GM19035 (cell line): ENCODE results near the gene CDK6.
"Not testable (repeated sequence)": the region's sequence is repeated elsewhere in the genome, so short reads cannot be mapped to it uniquely, and the experiment has no call there.

Experiments
- ATAC-seq: cut with Tn5 transposase; IDR thresholded peaks from one replicate; pipeline ENCODE4 v1.9.1; 2021; ENCODE audit not compliant: unreplicated experiment

Gene CDK6

GRCh38 chr7:92604517-92604916 is 231.9 kb downstream of the CDK6 start:
- ATAC-seq, result not testable (repeated sequence)

GRCh38 chr7:92603089-92603445 is 233.3 kb downstream of the CDK6 start:
- ATAC-seq, result no peak

GRCh38 chr7:92602352-92603088 is 233.9 kb downstream of the CDK6 start:
- ATAC-seq, result no peak

GRCh38 chr7:92598310-92598981 is 237.9 kb downstream of the CDK6 start:
- peak; percentile 84 for ATAC-seq

GRCh38 chr7:92595281-92595680 is 241.1 kb downstream of the CDK6 start:
- no peak for ATAC-seq

GRCh38 chr7:92594746-92595145 is 241.6 kb downstream of the CDK6 start:
- ATAC-seq, result no peak

GRCh38 chr7:92590711-92591310 is 245.6 kb downstream of the CDK6 start:
- ATAC-seq, result no peak

GRCh38 chr7:92589056-92589455 is 247.3 kb downstream of the CDK6 start:
- ATAC-seq, result no peak

GRCh38 chr7:92588561-92588960 is 247.8 kb downstream of the CDK6 start:
- ATAC-seq, result no peak

- ATAC-seq, result no peak
These were observed 249.5 kb downstream of the CDK6 start for GRCh38 chr7:92586841-92587240.

- no peak for ATAC-seq
These were observed 250.0 kb downstream of the CDK6 start for GRCh38 chr7:92586403-92586802.

- ATAC-seq, result no peak
These were observed 251.4 kb downstream of the CDK6 start for GRCh38 chr7:92584953-92585352.

- ATAC-seq, result no peak
These were observed 253.4 kb downstream of the CDK6 start for GRCh38 chr7:92582948-92583347.

- ATAC-seq, result no peak
These were observed 260.1 kb downstream of the CDK6 start for GRCh38 chr7:92576296-92576695.

- no peak for ATAC-seq
These were observed 267.2 kb downstream of the CDK6 start for GRCh38 chr7:92569137-92569536.

- ATAC-seq, result no peak
These were observed 268.9 kb downstream of the CDK6 start for GRCh38 chr7:92567460-92567859.

GRCh38 chr7:92563345-92563744 is 273.0 kb downstream of the CDK6 start:
- no peak for ATAC-seq

GRCh38 chr7:92560602-92561001 is 275.8 kb downstream of the CDK6 start:
- ATAC-seq, result no peak

GRCh38 chr7:92557808-92558362 is 278.5 kb downstream of the CDK6 start:
- ATAC-seq, result no peak

- no peak for ATAC-seq
These were observed 279.1 kb downstream of the CDK6 start for GRCh38 chr7:92557249-92557648.
